WI38 (cell line): ENCODE measurements around the gene TCFL5.

Experiments used
- H3K4me3 ChIP-seq: 2 replicates; pipeline ENCODE4 v1.5.1; 2011; ENCODE audit warnings: low read depth, mild to moderate bottlenecking, control low read depth, low read length
- CTCF ChIP-seq: IDR thresholded peaks from 2 replicates; pipeline ENCODE4 v1.5.1; 2012; ENCODE audit warnings: low read depth, mild to moderate bottlenecking, control low read depth, low read length

Gene TCFL5

GRCh38 chr20:62843656-62844055 is 18.0 kb downstream of the TCFL5 start:
- H3K4me3 ChIP-seq: no peak overlapping the region
- TF ChIP-seq CTCF: no peak

- TF ChIP-seq CTCF: no peak
- H3K4me3 ChIP-seq: no peak overlapping the region
These were observed 19.9 kb downstream of the TCFL5 start for GRCh38 chr20:62841705-62842212.

- TF ChIP-seq CTCF: no peak
- H3K4me3 ChIP-seq: no peak overlapping the region
These were observed 21.1 kb downstream of the TCFL5 start for GRCh38 chr20:62840244-62841197.

GRCh38 chr20:62839816-62840215 is 21.8 kb downstream of the TCFL5 start:
- TF ChIP-seq CTCF: no peak
- no peak overlapping the region for H3K4me3 ChIP-seq

GRCh38 chr20:62839261-62839660 is 22.4 kb downstream of the TCFL5 start:
- TF ChIP-seq CTCF: no peak
- no peak overlapping the region for H3K4me3 ChIP-seq

GRCh38 chr20:62838128-62838891 is 23.3 kb downstream of the TCFL5 start:
- H3K4me3 ChIP-seq: no peak overlapping the region
- TF ChIP-seq CTCF: no peak

- no peak overlapping the region for H3K4me3 ChIP-seq
- no peak for TF ChIP-seq CTCF
These were observed 23.9 kb downstream of the TCFL5 start for GRCh38 chr20:62837790-62838127.
